Gastrocnemius medialis (tissue), 4 donors: Measurements from ENCODE around the gene CPVL. TPM values are rescaled to one million over a fixed set of nuclear protein-coding genes. Genes with fewer than 3 reads are reported as not detected.

Source experiments
- ATAC-seq, 2 donors: fragments of 150-250 bp; one replicate each; pipeline ENCODE4 v1.9.1; 2016
- DNase-seq, 2 donors: peaks; one replicate each; pipeline ENCODE4 v3.0.0-alpha.2; 2019
- H3K27ac ChIP-seq, 4 donors: fragments of 200-600 bp; sonication (generic); 1 replicate in 1 of 4; 2 replicates in 3 of 4; pipeline ENCODE4 v1.5.1; 2016 to 2018; ENCODE audit warnings: mild to moderate bottlenecking in 2 of 4, moderate library complexity in 1 of 4
- H3K27me3 ChIP-seq, 3 donors: fragments of 200-600 bp; sonication (generic) in 2 of 3; 1 replicate in 1 of 3; 2 replicates in 2 of 3; pipeline versions ENCODE4 v1.5.1 to v1.6.0; 2016 to 2019; ENCODE audit warnings: mild to moderate bottlenecking in 1 of 3, moderate library complexity in 1 of 3
- H3K36me3 ChIP-seq, 2 donors: fragments of 200-600 bp; sonication (generic) in 1 of 2; one replicate each; pipeline ENCODE4 v1.5.1; 2017 to 2018
- H3K4me1 ChIP-seq, 2 donors: fragments of 200-600 bp; sonication (generic) in 1 of 2; one replicate each; pipeline ENCODE4 v1.5.1; 2016 to 2017; ENCODE audit warnings: mild to moderate bottlenecking in 2 of 2
- H3K4me3 ChIP-seq, 4 donors: fragments of 200-600 bp; sonication (generic) in 3 of 4; 1 replicate in 1 of 4; 2 replicates in 3 of 4; pipeline ENCODE4 v1.5.1; 2016 to 2019; ENCODE audit warnings: mild to moderate bottlenecking in 2 of 4
- H3K9me3 ChIP-seq, 3 donors: fragments of 200-600 bp; sonication (generic) in 2 of 3; 1 replicate in 1 of 3; 2 replicates in 2 of 3; pipeline ENCODE4 v1.5.1; 2016 to 2019
- POLR2A ChIP-seq, 2 donors: fragments of 450-650 bp; IDR thresholded peaks; one replicate each; pipeline ENCODE4 v1.6.1; 2017; ENCODE audit warnings: antibody characterized with exemption in 2 of 2, mild to moderate bottlenecking in 2 of 2, moderate library complexity in 2 of 2
- in situ Hi-C, 4 donors: fragments of 200-750 bp; cut with MboI; loops; one replicate each; pipeline versions ENCODE4 v1.15.0 to v1.8.0; 2017; ENCODE audit warnings: low sequenced_read_pairs in 4 of 4
- intact Hi-C: fragments of 100-400 bp; cut with DNase I; formaldehyde crosslinking; loops from one replicate; pipeline ENCODE4 v1.15.1; 2023; ENCODE audit warnings: low total_unique reads
- total RNA-seq, 4 donors: library from RNA; depleted of rRNA; stranded (reverse); fragments of >200 nt; gene quantifications; one replicate each; pipeline versions ENCODE4 v1.1.0 to v1.2.3, GENCODE V29; 2016
- TF ChIP-seq, protein P1 (sequence below), 5 experiments: fragments of 450-650 bp in 3 of 5; fragments of 200-600 bp in 2 of 5; sonication (generic) in 2 of 5; IDR thresholded peaks in 4 of 5; conservative IDR thresholded peaks in 1 of 5; 1 replicate in 4 of 5; 2 replicates in 1 of 5; pipeline ENCODE4 v1.5.1; 2016 to 2019; ENCODE audit warnings: antibody characterized with exemption in 5 of 5, mild to moderate bottlenecking in 3 of 5, moderate library complexity in 3 of 5

CPVL gene
- total RNA-seq, 4 donors from 2014 or later = 5.6 to 11.8 (median 6.2) TPM

- no peaks in the 10 kb centered on the region for H3K9me3 ChIP-seq
- no peaks in the 10 kb centered on the region for H3K36me3 ChIP-seq
- H3K27ac ChIP-seq = no peak overlapping the region
- ATAC-seq (no peak), DNase-seq (no peak)
- peaks cover 0 to 8% of the 10 kb centered on the region in 2 donors for H3K4me1 ChIP-seq
- TF ChIP-seq, protein P1, sequence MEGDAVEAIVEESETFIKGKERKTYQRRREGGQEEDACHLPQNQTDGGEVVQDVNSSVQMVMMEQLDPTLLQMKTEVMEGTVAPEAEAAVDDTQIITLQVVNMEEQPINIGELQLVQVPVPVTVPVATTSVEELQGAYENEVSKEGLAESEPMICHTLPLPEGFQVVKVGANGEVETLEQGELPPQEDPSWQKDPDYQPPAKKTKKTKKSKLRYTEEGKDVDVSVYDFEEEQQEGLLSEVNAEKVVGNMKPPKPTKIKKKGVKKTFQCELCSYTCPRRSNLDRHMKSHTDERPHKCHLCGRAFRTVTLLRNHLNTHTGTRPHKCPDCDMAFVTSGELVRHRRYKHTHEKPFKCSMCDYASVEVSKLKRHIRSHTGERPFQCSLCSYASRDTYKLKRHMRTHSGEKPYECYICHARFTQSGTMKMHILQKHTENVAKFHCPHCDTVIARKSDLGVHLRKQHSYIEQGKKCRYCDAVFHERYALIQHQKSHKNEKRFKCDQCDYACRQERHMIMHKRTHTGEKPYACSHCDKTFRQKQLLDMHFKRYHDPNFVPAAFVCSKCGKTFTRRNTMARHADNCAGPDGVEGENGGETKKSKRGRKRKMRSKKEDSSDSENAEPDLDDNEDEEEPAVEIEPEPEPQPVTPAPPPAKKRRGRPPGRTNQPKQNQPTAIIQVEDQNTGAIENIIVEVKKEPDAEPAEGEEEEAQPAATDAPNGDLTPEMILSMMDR (IDR thresholded peaks at IDR 0.05 in 4 of 5, conservative IDR thresholded peaks at IDR 0.05 in 1 of 5) = peak; percentile 41 to 79 (median 68)
- TF ChIP-seq POLR2A (IDR thresholded peaks at IDR 0.05) = no peak
- in situ Hi-C loops (loop anchor here in 3 of 4 donors (5.0 to 25.0 kb wide), 3 partner anchors 213 to 223 kb away; no protein-coding TSS in a partner anchor), intact Hi-C loops (loop anchor here (2.0 to 10.0 kb wide), 2 partner anchors 75 to 219 kb away; no protein-coding TSS in a partner anchor)
- no peak overlapping the region for H3K4me3 ChIP-seq
- peaks cover 0 to 6% (median 0%) of the 10 kb centered on the region in 3 donors for H3K27me3 ChIP-seq
Observed at GRCh38 chr7:29189743-29190201, 43.4 kb upstream of the CPVL start.

DNA sequence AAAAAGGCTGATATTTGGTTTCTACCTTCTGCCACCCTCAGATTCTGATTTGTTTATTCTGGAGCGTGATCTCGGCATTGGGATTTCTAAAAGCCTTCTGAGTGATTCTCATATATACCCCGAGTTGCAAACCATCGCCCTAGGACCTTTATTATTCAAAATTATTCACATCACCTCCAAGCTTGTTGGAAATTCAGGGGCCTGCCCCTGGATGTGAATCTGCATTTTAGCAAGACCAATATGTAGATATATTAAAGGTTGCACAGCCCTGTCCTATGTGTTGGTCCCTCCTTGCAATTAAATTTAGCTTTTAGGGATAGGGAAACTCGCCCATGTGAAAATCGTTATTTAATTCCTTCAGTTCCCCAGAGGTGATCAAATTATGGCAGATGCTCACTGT, 39.3 kb upstream of the CPVL start:
- no peak for ATAC-seq
- intact Hi-C loops (no loop called here), in situ Hi-C loops (loop anchor here in 1 of 4 donors (25.0 kb wide), 1 partner anchor 227 kb away; no protein-coding TSS in a partner anchor)
- TF ChIP-seq, protein P1 (IDR thresholded peaks at IDR 0.05 in 4 of 5, conservative IDR thresholded peaks at IDR 0.05 in 1 of 5) = no peak
- no peak for TF ChIP-seq POLR2A (IDR thresholded peaks at IDR 0.05)
- Histone ChIP-seq H3K4me1 (no peaks in the 10 kb centered on the region), H3K36me3 (no peaks in the 10 kb centered on the region), H3K27ac (no peak overlapping the region), H3K4me3 (no peak overlapping the region), H3K9me3 (no peaks in the 10 kb centered on the region), H3K27me3 (no peaks in the 10 kb centered on the region)
- no peak for DNase-seq

- TF ChIP-seq, protein P1 (IDR thresholded peaks at IDR 0.05 in 4 of 5, conservative IDR thresholded peaks at IDR 0.05 in 1 of 5) = no peak
- TF ChIP-seq POLR2A (IDR thresholded peaks at IDR 0.05) = no peak
- in situ Hi-C loops (loop anchor here in 1 of 4 donors (25.0 kb wide), 1 partner anchor 228 kb away; no protein-coding TSS in a partner anchor), intact Hi-C loops (no loop called here)
- H3K36me3 ChIP-seq = no peaks in the 10 kb centered on the region
- DNase-seq (no peak), ATAC-seq (no peak)
- H3K27me3 ChIP-seq = no peaks in the 10 kb centered on the region
- no peaks in the 10 kb centered on the region for H3K4me1 ChIP-seq
- H3K4me3 ChIP-seq = no peak overlapping the region
- H3K27ac ChIP-seq = no peak overlapping the region
- no peaks in the 10 kb centered on the region for H3K9me3 ChIP-seq
Observed at GRCh38 chr7:29184599-29184998, 38.3 kb upstream of the CPVL start.

GRCh38 chr7:29179115-29179514, 32.8 kb upstream of the CPVL start:
- Histone ChIP-seq H3K4me3 (no peak overlapping the region), H3K27me3 (no peaks in the 10 kb centered on the region), H3K4me1 (no peaks in the 10 kb centered on the region), H3K27ac (no peak overlapping the region), H3K9me3 (no peaks in the 10 kb centered on the region), H3K36me3 (no peaks in the 10 kb centered on the region)
- intact Hi-C loops = no loop called here
- ATAC-seq = no peak
- DNase-seq = no peak
- no peak for TF ChIP-seq POLR2A (IDR thresholded peaks at IDR 0.05)
- TF ChIP-seq, protein P1 (IDR thresholded peaks at IDR 0.05 in 4 of 5, conservative IDR thresholded peaks at IDR 0.05 in 1 of 5) = no peak
- in situ Hi-C loops = loop anchor here in 1 of 4 donors (25.0 kb wide), 1 partner anchor 233 kb away; no protein-coding TSS in a partner anchor
